Stimulated activated naive CD4-positive, alpha-beta T cell (primary cell): Measurements from ENCODE around the gene TTLL11.

Experiments
- DNase-seq, 6 experiments: peaks; one replicate each; lab custom pipeline; 2025; lab: John Stamatoyannopoulos, UW

TTLL11 gene

DNA sequence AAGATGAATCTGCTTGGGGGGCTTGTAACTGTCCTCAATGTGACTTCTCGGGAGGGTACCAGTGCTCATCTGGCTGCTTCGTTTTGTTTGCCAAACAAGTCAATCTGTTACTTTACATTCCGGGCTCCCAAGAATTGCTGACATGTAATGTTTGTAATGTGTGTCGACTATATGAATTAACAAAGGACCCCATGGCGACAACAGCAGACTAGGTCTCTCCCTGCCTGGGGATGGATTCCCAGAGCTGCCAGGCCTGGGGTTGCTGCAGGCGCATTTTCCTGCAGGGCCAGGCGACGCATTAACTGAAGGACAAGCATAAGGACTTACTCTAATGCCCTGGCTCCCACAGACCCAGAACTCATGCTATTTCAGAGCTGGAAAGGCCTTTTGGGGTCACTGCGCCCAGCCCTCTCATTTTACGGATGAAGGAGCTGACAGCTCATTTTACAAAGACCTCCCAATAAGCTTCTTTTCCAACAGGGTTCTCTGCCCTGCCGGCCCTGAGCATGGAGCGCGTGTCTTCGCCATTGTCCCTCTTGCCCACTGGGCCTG is 214.8 kb downstream of the TTLL11 start:
- DNase-seq = no peak

DNA sequence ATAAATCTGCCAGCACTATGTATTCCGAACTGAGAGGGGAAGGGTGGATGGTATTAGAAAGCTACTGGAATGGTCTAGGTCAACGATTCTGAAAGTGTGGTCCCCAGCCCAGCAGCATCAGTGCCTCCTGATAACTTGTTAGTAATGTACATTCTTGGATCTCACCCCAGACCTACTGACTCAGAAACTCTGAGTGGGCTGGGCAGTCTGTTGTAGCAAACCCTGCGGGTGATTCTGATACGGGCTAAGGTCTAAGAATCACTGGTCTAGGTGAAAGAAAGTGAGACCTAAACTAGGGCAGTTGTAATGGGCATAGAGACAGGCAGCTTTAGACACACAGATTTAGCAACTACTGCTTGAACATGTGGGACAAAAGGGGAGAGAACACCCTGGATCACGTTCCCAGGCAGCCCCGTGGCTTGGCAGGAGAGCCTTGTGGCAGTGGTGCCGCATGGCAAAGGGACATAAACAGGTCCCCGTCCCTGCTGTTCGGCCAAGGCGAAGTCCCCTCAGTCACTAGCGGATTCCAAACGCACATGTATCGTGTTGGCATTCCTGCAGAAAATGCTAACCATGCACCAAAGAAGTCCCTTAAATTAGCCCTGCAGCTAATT is 216.3 kb downstream of the TTLL11 start:
- DNase-seq = no peak

DNA sequence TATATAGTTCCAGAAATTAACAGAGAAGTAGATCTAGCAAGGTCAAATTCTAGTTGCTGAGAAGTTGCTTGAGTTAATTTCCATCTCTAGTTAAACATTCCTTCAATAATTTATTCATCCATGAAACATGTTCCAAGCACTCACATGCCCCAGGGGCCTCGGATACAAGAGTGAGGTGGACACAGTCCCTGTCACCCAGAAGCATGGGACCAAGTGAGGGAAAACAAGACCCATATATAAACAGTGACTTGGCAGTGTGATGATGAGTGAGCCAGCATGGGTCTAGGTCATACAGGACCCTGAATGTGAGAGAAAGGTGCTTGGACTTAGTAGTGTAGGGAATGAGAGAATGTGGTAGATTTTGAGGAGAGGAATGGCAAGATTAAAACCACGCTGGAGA is 216.9 kb downstream of the TTLL11 start:
- DNase-seq = no peak

DNA sequence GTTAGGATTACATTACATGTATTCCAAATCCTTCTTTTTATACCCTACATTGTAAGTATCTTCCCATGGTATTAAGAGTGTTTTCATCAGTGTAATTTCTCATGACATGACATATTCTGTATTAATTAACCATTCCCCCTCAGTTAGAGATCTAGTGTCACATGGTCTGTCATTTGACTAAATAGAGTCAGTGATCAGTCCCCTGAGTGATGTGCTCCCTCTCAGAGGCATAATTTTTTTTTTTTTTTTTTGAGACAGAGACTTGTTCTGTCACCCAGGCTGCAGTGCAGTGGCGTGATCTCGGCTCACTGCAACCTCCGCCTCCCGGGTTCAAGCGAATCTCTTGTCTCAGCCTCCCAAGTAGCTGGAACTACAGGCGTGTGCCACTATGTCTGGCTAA is 218.6 kb downstream of the TTLL11 start:
- no peak for DNase-seq

DNA sequence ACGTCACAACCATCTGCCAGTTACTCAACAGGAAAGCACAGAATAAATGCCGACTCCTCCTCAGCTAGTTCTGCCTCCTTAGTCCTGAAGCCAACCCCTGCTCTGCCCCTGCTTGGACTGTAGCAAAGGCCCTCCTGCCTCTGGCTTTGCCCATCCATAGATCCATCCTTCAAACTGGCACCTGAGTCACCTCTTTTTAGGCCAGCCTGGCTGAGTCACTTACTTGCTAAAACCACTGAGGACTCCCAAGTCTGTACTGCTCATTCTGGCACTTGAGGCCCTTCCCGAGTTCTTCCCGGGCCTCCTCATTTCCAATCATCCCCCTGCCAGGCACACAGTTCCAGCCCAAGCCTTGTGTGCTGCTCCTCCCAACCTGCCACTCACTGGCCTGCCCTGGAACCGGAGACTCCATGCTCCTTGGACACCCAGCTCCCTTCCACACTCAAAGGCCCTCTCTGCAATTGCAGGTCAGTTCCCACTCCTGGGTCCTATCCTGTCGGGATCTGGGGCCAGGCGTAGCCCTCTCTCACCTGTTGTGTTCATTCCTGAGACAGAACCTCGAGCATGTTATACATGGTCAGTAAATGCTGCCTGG is 221.6 kb downstream of the TTLL11 start:
- no peak for DNase-seq

DNA sequence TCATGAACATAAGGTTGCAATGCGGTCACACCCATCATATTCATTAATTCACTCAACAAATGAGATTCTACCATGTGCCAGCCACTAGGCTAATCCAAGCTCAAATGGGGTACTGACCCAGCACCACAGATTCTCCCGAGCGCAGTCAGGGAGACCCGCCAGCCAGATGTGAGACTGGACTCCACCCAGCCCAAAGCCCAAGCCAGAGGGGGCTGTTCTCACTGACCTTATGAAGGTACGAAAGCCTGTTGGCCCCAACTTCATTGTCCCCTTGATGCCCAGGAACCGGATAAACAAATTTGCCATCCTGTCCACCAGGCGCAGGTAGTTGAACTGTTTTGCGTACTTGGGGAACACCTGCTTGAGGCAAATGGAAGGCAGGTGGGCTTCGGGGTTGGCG is 222.8 kb downstream of the TTLL11 start:
- DNase-seq = no peak

DNA sequence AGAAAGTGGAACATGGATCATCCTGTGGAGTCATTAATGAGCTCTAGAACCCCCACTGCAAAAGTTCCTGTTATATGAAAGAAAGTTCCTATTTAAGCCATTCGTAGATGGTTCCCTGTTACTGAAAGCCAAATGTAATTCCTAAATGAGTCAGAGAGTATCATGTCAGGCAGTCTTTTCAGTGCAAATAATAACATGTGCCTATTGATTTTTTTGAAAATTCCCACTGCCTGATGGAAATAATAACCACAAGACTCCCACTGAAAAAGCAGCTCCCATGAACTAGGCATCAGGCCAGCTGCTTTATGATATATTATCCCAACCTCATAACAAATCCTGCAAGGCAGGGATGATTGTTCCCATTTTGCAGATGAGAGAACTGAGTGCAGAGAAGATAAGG is 224.5 kb downstream of the TTLL11 start:
- no peak for DNase-seq

DNA sequence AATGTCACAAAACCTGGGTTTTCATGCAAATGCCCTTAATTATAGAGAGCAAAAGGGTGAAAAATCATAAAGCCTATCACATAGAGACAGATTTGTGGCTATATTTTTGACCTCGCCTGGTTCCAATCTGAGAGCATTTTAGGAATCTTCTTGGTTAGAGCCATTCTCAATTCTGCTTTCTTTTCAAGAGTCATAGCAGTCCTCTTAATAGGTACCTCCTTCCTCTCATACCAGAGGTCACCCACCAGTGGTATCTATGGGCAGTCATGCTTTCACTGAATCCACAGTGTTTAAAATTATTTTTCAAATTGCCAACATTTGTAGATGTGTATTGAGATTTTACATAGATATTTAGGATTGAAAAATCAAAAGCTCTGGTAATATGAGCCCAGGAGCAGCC is 226.2 kb downstream of the TTLL11 start:
- no peak for DNase-seq

DNA sequence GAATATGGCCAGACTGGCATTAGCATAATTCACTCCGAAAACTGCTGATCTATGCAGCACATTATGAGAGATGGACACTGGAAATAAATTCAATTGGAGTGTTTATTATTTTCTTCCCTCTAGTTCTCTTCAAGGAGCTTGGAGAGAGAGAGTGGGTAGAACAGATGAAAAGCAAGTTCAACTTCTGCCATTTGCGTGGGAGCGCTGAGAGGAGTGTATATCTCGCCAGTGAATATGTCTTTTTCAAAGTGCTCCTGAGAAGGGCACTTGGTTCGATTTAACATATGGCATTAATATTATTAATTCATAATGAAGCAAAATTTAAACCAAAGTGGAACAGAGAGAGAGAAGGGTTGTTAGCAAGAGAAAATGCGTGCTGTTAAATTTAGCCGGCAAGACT is 227.2 kb downstream of the TTLL11 start:
- no peak for DNase-seq

DNA sequence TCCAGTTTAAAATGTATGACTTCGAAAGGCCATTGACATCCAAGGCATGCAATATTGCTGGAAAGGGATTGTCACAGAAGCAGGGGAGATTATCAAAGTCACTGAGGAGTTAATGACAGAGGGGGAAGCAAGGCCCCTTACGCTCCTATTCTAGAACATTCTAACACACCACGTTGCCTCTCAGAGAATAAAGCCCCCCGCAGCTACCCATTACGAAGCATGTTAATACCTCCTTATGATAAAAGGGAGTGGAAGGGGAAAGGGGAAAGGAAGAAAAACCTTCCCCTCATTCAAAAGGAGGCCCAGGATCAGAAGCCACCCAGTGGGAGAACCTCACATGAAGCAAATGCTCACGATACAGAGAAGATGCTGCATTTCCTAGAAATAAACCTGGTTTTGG is 228.0 kb downstream of the TTLL11 start:
- DNase-seq = no peak

DNA sequence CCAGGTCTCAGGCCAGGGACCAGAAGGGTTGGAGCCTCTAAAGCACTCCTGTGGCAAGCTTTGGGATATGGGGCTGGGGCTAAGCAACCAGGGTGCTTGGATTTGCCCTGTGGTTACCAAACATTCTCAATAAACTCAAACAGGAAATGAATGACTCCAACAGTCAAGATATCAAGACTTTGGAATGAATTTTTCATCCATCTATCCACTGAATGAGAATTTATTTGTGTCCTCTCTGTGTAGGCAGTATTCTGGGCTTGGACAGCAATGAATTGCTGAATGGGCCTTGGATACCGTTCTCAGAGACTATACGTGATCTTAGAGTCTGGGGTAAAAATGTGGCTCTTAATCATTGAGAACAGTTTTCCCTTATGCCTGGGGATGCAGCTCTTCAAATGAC is 229.2 kb downstream of the TTLL11 start:
- no peak for DNase-seq

DNA sequence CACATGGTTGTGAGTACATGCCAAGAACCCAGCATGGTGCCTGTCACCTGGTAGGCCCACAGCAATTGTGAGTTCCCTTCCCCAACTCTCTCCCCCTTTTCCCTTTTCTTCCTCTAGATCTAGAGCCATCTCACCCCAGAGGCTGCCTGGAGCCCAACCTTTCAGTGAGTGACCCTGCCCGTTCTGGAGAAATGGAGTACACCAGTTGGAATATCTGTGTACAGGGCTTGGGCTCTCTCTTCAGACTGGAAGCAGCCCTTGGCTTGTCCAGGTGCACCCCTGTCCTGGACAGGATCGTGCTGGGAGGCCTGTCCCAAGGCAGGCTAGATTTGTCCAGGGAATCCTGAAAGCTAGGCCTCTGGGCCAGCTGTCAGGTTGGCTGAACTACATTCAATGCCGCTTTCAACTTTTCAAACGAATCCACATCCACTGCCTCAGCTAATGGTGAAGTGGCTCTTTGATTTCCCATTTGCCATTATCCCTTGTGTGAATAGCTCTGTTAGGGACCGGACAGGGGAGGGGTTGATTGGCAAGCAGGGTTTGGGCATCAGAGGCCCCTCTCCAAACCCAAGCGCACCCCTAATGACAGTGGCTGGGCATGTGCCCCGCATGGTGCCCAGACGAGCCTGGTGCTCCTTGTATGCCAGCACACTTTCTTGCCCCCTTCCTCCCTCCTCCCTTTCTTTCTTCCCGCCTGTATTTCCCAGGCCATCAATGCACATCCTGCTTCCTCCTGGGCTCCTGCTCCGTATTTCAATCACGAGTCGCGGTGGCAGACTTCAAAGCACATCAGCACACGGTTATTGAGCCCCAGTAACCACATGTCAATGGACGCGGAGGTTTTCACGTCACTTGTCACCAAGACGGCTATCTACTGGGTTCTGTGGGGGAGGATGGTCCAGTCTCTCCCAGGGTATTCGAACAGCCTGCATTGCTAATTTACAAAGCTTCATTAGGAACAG is 230.5 kb downstream of the TTLL11 start:
- no peak for DNase-seq

DNA sequence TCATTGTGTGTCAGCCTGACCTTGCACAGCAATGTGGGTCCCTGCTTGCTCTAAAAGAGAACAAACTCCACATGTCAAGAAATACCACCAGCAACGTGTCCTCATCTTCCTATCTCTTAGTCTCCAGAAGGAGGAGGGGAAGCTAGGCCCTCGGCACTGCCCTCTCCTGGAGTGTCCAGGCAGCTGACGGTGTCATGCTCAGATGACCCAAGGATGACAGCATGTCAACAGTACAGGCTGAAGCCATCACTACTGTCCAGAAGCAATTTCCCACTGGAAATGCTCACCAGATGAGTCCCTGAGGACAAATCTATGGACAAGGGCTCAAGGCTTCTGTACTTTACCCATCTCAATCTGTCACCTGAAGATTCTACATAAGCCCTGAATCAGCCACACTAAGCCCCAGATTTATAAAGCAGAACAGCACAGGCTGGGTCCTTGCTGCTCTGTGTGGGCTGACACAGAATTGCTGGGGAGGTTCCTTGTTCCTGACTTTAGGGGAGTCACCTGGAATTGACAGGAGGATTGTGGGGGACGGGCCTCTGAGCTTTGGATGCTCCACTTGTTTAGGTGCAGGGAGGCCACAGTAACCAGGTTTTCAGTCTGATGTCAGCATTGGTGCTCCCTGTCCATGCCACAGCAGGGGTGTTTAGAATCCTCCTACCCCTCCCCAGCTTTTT is 231.5 kb downstream of the TTLL11 start:
- no peak for DNase-seq

DNA sequence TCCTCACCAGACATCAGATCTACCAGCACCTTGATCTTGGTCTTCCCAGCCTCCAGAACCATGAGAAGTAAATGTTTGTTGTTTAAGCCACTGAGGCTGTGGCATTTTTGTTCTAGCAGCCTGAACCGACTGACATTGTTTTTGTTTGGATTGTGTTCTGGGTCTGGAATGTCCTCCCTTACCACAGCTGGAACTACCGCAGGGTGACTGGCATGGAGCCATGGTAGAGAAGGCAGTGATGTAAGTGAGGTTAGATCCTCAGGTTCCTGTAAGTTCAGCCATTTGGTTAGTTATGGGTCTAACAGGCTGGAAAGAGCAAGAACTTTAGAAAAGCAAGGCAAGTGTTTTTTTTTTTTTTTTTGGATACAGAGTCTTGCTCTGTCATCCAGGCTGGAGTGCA is 232.4 kb downstream of the TTLL11 start:
- DNase-seq = no peak

DNA sequence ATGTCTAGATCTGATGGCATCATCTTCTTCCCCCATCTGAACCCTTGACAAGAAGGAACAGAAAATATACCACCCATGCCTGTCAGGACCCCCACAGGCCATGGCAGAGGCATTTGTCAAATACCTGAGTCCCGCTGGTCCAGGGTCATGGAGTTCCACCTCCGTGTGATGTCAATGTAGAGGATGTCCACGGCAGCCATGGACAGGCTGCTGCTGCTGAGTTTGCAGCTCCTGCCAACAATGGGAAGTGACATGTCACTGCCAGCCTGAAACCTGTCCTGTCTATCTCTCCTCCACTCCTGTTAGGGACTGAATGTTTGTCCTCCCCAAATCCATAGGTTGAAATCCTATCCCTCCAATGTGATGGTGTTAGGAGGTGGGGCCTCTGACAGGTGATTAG is 232.9 kb downstream of the TTLL11 start:
- DNase-seq = no peak

DNA sequence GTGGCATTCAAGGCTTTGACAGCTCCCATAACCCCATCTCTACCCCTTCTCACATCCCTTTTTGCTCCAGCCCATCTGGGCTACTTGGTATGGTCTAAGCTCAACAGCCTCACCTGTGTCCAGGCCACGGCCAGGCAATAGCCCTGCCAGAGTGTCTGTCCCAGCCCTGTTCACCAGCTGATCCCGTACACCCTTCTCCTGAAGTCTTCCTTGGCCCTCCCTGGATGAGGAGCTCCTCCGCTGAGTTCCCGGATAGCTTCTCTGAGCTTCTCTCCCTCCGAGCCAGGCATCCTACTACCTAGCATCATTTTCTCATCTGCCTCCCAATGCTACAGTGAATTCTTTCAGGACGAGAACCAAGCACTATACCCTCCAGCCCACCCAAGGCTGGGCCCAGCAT is 233.5 kb downstream of the TTLL11 start:
- DNase-seq = no peak

DNA sequence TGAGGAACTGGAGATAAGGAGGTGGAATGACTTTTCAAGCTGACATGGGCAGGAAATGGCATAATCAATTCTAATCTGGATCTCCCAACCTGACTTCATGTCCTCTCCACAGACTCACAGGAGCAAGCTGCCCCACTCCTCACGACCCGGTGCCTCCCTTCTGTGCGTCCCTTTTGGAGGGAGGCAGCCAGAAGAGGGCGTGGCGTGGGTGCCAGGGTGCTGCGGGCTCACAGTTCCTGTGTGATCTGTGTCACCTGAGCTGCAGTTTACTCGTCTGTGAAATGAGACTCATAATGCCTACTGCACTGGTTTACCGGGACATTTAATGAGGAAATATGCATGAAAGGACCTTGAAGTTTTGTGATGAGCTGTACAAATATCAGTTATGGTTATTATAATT is 234.3 kb downstream of the TTLL11 start:
- no peak for DNase-seq

DNA sequence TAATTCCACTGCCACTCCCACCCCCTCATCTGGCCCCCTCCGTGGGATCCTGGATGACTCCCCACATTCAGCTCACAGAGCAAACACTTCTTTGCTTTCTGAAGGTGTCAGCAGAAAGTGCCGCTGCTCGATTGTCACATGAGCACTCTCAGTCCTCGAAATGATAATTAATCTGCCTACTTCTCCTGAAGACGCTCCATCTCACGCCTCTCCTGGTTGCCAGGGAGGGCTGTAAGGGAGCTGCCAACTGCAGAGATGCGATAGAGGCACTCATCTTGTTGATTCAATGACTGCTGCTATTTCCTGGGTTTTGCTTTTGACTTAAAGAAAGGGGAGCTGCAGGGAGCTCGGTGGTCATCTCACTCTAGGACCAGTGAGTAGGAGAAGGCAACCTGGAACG is 235.2 kb downstream of the TTLL11 start:
- no peak for DNase-seq

DNA sequence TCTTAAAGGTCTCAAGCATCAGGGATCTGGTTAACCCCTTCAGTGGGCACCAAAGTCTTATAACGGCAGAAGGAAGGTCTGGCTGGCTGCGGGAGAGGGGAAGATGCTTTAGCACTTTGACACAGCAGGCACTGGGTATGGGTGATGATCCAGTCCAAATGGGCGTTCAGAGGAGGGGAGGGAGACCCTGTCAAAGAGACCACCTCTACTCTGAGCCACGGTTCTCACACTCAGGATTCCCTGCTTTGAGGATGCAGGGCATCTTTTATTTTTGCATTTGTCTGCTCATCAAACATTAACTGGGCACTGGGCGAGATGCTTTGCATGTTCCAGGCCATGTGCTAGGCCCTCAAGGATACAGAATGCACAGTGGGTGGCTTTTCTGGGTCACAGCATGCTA is 237.6 kb downstream of the TTLL11 start:
- no peak for DNase-seq

DNA sequence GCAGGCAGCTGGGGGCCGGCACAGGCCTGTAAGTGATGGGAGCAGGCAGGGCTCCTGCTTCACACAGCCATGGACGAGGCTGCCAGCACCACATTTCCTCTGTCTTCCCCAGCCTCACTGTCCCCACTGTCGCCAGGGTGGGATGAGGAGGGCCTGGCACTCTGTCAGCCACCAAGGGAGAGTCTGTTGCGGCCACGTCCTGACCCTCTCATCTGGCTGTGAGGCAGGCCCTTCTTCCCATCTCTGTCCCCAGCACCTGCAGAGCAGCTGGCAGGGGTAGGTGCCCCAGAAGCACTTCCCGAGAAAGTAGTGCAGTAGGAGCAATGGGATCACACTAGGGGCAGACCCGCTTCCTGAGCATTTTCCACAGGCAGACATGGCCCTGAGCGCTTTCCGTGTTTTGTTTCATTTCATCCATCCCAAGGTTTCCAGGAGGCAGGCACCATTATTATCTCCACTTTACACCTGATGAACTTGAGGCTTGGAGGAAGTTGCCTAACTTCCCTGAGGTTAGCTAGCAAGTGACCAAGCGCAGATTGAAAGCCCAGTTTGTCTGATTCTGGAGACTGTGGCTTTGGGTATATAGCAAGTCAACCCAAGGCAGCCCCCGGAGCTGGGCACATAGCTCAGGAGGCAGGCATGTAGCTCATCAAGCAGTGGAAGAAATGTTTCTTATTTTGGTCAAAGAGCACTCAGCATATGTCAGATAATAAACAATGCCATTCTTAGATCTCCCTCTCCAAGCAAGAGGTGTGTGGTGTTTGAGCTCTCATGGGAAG is 239.3 kb downstream of the TTLL11 start:
- DNase-seq = no peak
